ENCODE measurements around the gene DDX53.

DDX53 gene

DNA sequence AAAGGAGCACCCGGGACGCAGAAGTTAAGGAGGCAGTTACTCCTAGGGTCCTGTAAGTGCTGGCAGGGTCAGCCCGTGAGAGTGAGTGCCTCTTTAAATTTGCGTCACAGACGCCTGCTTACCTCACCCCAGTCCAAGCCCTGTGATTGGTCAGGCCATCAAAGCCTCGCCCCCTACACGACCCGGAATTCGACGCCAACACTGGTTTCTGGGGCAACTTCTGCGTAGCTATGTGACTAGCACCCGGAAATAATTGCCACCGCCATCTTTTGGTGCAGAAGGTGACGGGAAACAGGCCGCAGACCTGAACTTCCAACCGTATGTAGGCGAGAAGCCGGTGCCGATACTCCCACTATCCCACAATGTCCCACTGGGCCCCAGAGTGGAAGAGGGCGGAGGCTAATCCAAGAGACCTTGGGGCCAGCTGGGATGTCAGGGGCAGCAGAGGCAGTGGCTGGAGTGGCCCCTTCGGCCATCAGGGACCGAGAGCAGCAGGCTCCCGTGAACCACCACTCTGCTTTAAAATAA is at the start of gene DDX53:
Gene DDX53, plus strand, starts transcription at position 265 of the 528 bp plus-strand sequence. Its CDS starts 98 bp downstream, at position 363.
- TF ChIP-seq, protein P1, sequence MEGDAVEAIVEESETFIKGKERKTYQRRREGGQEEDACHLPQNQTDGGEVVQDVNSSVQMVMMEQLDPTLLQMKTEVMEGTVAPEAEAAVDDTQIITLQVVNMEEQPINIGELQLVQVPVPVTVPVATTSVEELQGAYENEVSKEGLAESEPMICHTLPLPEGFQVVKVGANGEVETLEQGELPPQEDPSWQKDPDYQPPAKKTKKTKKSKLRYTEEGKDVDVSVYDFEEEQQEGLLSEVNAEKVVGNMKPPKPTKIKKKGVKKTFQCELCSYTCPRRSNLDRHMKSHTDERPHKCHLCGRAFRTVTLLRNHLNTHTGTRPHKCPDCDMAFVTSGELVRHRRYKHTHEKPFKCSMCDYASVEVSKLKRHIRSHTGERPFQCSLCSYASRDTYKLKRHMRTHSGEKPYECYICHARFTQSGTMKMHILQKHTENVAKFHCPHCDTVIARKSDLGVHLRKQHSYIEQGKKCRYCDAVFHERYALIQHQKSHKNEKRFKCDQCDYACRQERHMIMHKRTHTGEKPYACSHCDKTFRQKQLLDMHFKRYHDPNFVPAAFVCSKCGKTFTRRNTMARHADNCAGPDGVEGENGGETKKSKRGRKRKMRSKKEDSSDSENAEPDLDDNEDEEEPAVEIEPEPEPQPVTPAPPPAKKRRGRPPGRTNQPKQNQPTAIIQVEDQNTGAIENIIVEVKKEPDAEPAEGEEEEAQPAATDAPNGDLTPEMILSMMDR (IDR thresholded peaks at IDR 0.05; ENCODE audit: control extremely low read depth, extremely low read depth, low read depth, missing control alignments), result no peak
- ChIA-PET POLR2A (no interaction called here), CTCF (no interaction called here)
- DNase-seq (ENCODE audit: extremely low spot score), result no peak

DNA sequence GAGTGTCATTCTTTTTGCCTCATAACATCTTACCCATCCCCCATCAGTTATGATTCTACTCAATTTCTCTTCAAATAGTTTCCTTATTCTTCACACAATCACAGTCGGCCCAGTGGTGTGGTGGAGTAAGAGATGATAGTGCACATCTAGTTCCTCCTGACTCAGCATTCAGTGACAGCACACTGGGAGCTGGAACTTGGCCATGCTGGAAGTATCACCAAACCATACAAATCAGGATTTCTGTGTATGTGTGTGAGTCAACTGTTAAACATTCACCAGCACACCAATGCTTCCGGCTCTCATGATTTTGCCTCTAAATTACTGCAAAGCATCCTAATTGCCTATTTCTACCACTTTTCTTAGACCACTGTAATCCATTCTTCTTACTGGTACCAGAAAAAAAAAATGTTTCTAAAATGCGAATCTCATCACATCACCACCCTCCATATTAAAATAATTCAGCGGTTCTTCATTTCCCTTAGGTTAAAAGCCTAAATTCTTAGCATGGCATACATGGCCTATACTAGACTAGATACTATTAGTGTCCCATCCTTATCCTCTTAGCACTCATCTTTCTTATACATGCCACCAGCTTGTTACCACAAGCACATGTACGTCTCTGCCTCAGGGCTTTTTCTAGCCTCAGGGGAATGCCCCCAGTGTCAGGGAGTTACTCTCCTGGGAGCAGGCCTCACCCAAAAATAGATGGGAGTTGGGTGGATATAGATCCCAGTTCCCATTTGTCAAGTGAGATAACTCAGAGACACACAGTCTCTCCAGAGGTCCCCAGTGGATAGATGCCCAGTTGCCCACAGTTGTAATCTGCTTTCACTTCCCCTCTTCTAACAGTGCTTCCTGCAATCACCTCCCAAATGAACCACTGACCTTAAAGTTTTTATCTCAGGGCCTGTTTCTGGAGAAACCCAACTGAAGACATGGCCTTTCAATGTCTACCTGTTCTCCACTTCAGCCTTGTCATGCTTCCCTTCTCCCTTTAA is 49.2 kb upstream of the DDX53 start:
- POLR2A ChIA-PET, result no interaction called here
- TF ChIP-seq, protein P1 (IDR thresholded peaks at IDR 0.05; ENCODE audit: control extremely low read depth, extremely low read depth, low read depth, missing control alignments), result no peak
- DNase-seq (ENCODE audit: extremely low spot score), result no peak
- CTCF ChIA-PET, result no interaction called here

DNA sequence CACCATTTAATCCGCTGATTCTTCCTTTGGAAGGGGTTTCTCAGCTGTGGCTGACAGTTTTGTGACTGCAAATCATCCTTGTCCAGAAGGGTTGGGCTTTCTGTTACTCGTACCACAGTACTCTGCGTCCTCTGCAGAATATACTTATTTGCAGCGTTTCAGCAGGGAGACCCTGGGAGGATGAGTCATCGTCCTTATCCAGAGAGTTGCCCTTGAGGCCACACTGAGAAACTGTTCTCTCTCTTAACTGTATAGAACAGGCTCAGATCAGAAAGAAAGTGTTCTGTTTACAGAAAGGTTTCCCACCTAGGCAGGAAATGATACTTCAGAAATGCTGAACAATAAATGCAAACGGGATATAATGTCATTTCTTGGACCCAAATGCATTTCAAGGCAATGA is 47.8 kb upstream of the DDX53 start:
- no peak for DNase-seq (ENCODE audit: extremely low spot score)
- ChIA-PET POLR2A (no interaction called here), CTCF (no interaction called here)
- TF ChIP-seq, protein P1 (IDR thresholded peaks at IDR 0.05; ENCODE audit: control extremely low read depth, extremely low read depth, low read depth, missing control alignments), result no peak

DNA sequence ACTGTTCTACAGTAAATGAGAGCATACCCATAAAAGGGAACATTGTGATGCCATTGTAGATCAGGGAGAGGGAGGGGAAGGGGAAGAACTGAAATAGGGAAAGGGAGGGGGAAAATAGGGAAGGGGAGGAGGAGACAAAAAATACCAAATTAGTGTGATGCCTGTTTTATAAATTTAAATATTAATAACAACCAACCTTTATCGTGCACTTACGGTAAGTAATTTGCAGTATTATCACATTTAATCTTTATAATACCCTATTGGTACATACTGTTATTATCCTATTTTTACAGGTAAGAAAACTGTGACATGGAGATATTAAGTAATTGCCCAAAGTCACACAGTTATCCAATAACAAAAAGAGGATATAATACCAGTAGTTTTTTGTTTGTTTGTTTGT is 41.5 kb upstream of the DDX53 start:
- TF ChIP-seq, protein P1 (IDR thresholded peaks at IDR 0.05; ENCODE audit: control extremely low read depth, extremely low read depth, low read depth, missing control alignments), result no peak
- POLR2A ChIA-PET, result no interaction called here
- CTCF ChIA-PET, result no interaction called here
- DNase-seq (ENCODE audit: extremely low spot score), result no peak

DNA sequence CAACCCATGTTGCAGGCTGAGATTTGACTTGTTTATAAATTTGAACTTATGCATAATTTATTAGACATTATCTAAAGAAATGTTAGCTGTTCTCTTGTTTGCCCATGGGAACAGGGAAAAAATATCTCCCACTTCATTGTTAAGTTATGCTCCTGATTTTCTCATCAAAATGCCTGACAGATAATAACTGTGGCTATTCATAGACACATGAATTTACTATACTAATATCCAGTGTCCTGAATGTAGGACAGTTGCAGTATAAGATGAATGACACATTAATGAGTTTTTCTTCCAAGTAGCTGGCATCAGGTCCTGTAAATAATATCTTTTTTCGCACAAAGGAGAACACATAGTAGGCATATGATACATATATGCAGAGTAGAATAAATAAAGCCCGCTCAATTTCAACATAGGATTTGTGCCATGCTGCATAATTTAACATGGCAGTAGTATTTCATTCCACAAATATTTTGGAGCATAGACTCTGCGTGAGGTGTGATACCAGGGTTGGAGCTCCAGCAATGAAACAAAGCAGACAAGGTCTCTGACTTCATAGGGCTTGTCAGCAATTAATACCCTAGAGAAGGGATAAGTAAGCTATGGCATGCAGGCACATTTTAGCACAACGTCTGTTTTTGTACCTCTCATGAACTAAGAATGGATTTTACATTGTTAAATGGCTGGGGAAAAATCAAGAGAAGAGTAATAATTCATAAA is 40.4 kb upstream of the DDX53 start:
- TF ChIP-seq, protein P1 (IDR thresholded peaks at IDR 0.05; ENCODE audit: control extremely low read depth, extremely low read depth, low read depth, missing control alignments), result no peak
- ChIA-PET CTCF (interaction anchor here (1.3 kb wide), 1 partner anchor 10 kb away, joined by 3 read pairs; no protein-coding TSS in a partner anchor), POLR2A (no interaction called here)
- no peak for DNase-seq (ENCODE audit: extremely low spot score)

DNA sequence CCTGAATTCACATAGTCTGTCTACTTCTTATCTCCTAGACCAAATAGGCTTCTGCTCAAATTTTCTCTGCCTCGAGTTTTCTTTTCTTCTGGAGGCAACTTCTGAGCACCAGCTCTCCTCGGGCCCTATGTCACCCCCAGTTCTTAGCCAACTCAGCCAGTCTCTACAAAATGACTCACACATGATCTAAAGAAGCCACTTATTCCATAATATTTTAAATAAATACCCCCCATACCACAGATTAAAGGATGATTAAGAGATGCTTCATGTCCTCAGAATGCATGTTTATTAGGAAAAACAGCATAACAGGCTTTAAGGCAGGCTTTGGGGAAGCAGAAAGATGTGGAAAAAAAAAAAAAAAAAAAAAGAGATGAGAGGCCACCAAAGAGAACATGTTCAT is 36.6 kb upstream of the DDX53 start:
- POLR2A ChIA-PET, result no interaction called here
- CTCF ChIA-PET, result no interaction called here
- TF ChIP-seq, protein P1 (IDR thresholded peaks at IDR 0.05; ENCODE audit: control extremely low read depth, extremely low read depth, low read depth, missing control alignments), result no peak
- DNase-seq (ENCODE audit: extremely low spot score), result no peak
